ENCODE measurements around the gene TXNRD1.
"Not testable (repeated sequence)": the region's sequence is repeated elsewhere in the genome, so short reads cannot be mapped to it uniquely, and the experiment has no call there.

The TXNRD1 gene

GRCh38 chr12:104215638-104216297, at the start of gene TXNRD1:
TSS of gene TXNRD1 (plus strand) at chr12:104215779. CDS start at chr12:104215803, 24 bp downstream.
- peak; percentile 88 for DNase-seq

- no peak for DNase-seq
Observed at GRCh38 chr12:104165801-104166200, 49.8 kb upstream of the TXNRD1 start.

- no peak for DNase-seq
Observed at GRCh38 chr12:104166465-104166864, 49.1 kb upstream of the TXNRD1 start.

- no peak for DNase-seq
Observed at GRCh38 chr12:104167519-104168458, 47.8 kb upstream of the TXNRD1 start.

GRCh38 chr12:104168596-104168995, 47.0 kb upstream of the TXNRD1 start:
- no peak for DNase-seq

- no peak for DNase-seq
Observed at GRCh38 chr12:104171785-104172569, 43.6 kb upstream of the TXNRD1 start.

GRCh38 chr12:104172570-104172947, 43.0 kb upstream of the TXNRD1 start:
- DNase-seq: no peak

- not testable (repeated sequence) for DNase-seq
Observed at GRCh38 chr12:104173804-104174203, 41.8 kb upstream of the TXNRD1 start.

GRCh38 chr12:104175726-104176247, 39.8 kb upstream of the TXNRD1 start:
- DNase-seq: no peak

GRCh38 chr12:104177336-104177662, 38.3 kb upstream of the TXNRD1 start:
- no peak for DNase-seq

- DNase-seq: no peak
Observed at GRCh38 chr12:104177663-104178501, 37.7 kb upstream of the TXNRD1 start.

- no peak for DNase-seq
Observed at GRCh38 chr12:104180374-104180773, 35.2 kb upstream of the TXNRD1 start.

- DNase-seq: no peak
Observed at GRCh38 chr12:104181313-104181712, 34.3 kb upstream of the TXNRD1 start.

- no peak for DNase-seq
Observed at GRCh38 chr12:104182144-104182543, 33.4 kb upstream of the TXNRD1 start.

GRCh38 chr12:104182621-104183378, 32.8 kb upstream of the TXNRD1 start:
- DNase-seq: no peak

- DNase-seq: no peak
Observed at GRCh38 chr12:104183443-104183842, 32.1 kb upstream of the TXNRD1 start.

GRCh38 chr12:104187446-104188155, 28.0 kb upstream of the TXNRD1 start:
- no peak for DNase-seq

- DNase-seq: no peak
Observed at GRCh38 chr12:104188534-104188933, 27.0 kb upstream of the TXNRD1 start.

- no peak for DNase-seq
Observed at GRCh38 chr12:104189915-104190555, 25.5 kb upstream of the TXNRD1 start.

GRCh38 chr12:104190641-104191176, 24.9 kb upstream of the TXNRD1 start:
- DNase-seq: no peak

All from activated naive CD4-positive, alpha-beta T cell treated with anti-CD3 and anti-CD28 coated beads, Interleukin-2, amount 50 U/mL, for 16 hours (primary cell).